GM18511 (cell line): ENCODE results near the gene FOXD1.
"Not testable (repeated sequence)": the region's sequence is repeated elsewhere in the genome, so short reads cannot be mapped to it uniquely, and the experiment has no call there.

Experiments
- ATAC-seq: cut with Tn5 transposase; IDR thresholded peaks from one replicate; pipeline ENCODE4 v1.9.1; 2021; ENCODE audit warnings: mild to moderate bottlenecking, moderate library complexity; ENCODE audit not compliant: unreplicated experiment

FOXD1 gene

GRCh38 chr5:73419117-73419464 is 29.5 kb downstream of the FOXD1 start:
- no peak for ATAC-seq

- no peak for ATAC-seq
These were observed 30.3 kb downstream of the FOXD1 start for GRCh38 chr5:73418244-73418691.

GRCh38 chr5:73417303-73418034 is 31.1 kb downstream of the FOXD1 start:
- ATAC-seq: no peak

GRCh38 chr5:73415617-73416016 is 33.0 kb downstream of the FOXD1 start:
- no peak for ATAC-seq

GRCh38 chr5:73415171-73415570 is 33.4 kb downstream of the FOXD1 start:
- no peak for ATAC-seq

GRCh38 chr5:73412597-73412988 is 36.0 kb downstream of the FOXD1 start:
- ATAC-seq: no peak

GRCh38 chr5:73411936-73412596 is 36.5 kb downstream of the FOXD1 start:
- no peak for ATAC-seq

- ATAC-seq: not testable (repeated sequence)
These were observed 38.6 kb downstream of the FOXD1 start for GRCh38 chr5:73409927-73410326.

- no peak for ATAC-seq
These were observed 42.9 kb downstream of the FOXD1 start for GRCh38 chr5:73405691-73406090.

GRCh38 chr5:73399775-73400174 is 48.8 kb downstream of the FOXD1 start:
- no peak for ATAC-seq
